ENCODE results near the gene GPR153.
A peak's percentile ranks its signal among the peaks of the same experiment; 100 is the strongest.

Gene GPR153

DNA sequence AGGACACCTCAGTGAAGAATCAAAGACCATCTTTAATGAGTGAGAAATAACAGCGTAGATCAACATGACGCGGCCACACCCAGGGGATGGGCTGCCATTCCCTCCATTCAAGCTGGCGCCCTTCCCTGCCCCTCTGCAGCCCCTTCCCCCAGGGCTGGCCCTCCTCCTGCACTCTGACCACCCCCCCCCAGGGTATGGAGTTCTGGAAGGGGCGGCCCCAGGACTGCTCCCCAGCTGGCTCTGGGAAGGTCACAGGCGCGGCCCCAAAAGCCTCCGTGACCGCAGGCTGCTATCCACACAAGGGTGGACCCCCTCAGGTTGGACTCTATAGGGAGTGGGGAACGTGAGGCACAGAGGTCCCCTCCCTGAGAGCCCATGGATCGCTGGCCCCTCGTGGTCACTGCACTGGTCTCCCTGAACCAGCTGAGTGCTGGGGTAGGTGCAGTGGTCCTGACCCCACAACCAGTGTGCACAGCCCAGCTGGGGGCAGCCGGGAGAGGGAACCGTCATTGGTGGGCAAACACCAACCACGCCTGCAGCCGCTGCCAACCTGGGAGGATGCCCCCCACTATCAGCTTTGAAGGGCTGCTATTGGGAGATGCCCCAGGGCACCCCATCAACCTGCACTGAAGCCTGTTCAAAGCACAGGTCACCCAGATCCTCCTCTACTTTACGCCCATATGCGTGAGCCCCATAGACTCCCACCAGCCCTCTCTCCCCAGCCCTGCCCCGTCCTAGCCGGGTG lies 16.1 kb upstream of the GPR153 start:
- CTCF ChIA-PET: interaction anchor here (0.7 kb wide), 1 partner anchor 9 kb away, joined by 3 read pairs; no protein-coding TSS in a partner anchor
- POLR2A ChIA-PET (ENCODE audit: low non-redundant PET): no interaction called here
- peak overlapping the region; percentile 15; the same call in 1 of the 2 replicates for H3K27ac ChIP-seq
- TF ChIP-seq CTCF (conservative IDR thresholded peaks at IDR 0.05; ENCODE audit: low read depth): no peak
- DNase-seq (ENCODE audit: low spot score): no peak

- H3K27ac ChIP-seq: peak overlapping the region; percentile 15; the same call in 1 of the 2 replicates
- no peak for DNase-seq (ENCODE audit: low spot score)
- ChIA-PET CTCF (interaction anchor here (0.7 kb wide), 1 partner anchor 8 kb away, joined by 3 read pairs; no protein-coding TSS in a partner anchor), POLR2A (ENCODE audit: low non-redundant PET) (no interaction called here)
- no peak for TF ChIP-seq CTCF (conservative IDR thresholded peaks at IDR 0.05; ENCODE audit: low read depth)
Measured at GRCh38 chr1:6275826-6276782, 15.2 kb upstream of the GPR153 start.

- ChIA-PET POLR2A (ENCODE audit: low non-redundant PET) (no interaction called here), CTCF (interaction anchor here (0.6 kb wide), 1 partner anchor 55 kb away, joined by 3 read pairs; no protein-coding TSS in a partner anchor)
- no peak for DNase-seq (ENCODE audit: low spot score)
- no peak for TF ChIP-seq CTCF (conservative IDR thresholded peaks at IDR 0.05; ENCODE audit: low read depth)
- peak overlapping the region; percentile 54 for H3K27ac ChIP-seq
Measured at GRCh38 chr1:6274622-6275139, 13.8 kb upstream of the GPR153 start.

- no peak for DNase-seq (ENCODE audit: low spot score)
- no peak for TF ChIP-seq CTCF (conservative IDR thresholded peaks at IDR 0.05; ENCODE audit: low read depth)
- peak overlapping the region; percentile 54 for H3K27ac ChIP-seq
- POLR2A ChIA-PET (ENCODE audit: low non-redundant PET): no interaction called here
- CTCF ChIA-PET: no interaction called here
Measured at GRCh38 chr1:6274102-6274501, 13.2 kb upstream of the GPR153 start.

DNA sequence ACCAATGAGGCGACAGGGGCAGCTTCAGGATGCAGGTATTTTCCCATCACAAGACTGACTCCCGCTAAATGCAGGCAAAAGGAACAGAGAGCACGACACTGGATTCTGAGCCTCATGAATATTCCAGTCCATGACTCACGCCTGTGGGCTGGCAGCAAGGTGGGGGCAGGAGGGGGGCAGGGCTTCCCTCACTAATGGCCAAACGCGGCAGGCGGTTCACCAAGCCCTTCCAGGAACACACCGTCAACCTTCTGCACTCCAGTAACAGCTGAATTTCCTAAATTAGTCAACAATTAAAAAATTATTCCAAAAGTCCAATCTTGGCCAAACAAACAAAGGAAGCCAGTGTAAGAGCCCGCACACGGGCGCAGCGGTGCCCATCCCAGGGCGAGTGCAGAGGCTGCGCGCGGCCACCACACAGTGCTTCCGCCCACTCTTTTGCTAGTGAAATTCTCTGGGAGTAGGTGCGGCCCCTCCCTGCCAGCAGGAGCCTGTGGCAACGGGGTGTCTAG lies 12.5 kb upstream of the GPR153 start:
- ChIA-PET POLR2A (ENCODE audit: low non-redundant PET) (no interaction called here), CTCF (no interaction called here)
- H3K27ac ChIP-seq: peak overlapping the region; percentile 54
- no peak for TF ChIP-seq CTCF (conservative IDR thresholded peaks at IDR 0.05; ENCODE audit: low read depth)
- peak; percentile 51 for DNase-seq (ENCODE audit: low spot score)

- DNase-seq (ENCODE audit: low spot score): no peak
- H3K27ac ChIP-seq: peak overlapping the region; percentile 54
- ChIA-PET POLR2A (ENCODE audit: low non-redundant PET) (no interaction called here), CTCF (no interaction called here)
- TF ChIP-seq CTCF (conservative IDR thresholded peaks at IDR 0.05; ENCODE audit: low read depth): no peak
Measured at GRCh38 chr1:6272868-6273267, 12.0 kb upstream of the GPR153 start.
